CD14-positive monocyte (primary cell): ENCODE measurements around the gene TTC33. TPM values are rescaled to one million over a fixed set of nuclear protein-coding genes. Genes with fewer than 3 reads are reported as not detected.

ENCODE experiments used
- DNase-seq, 3 donors: peaks; one replicate each; pipeline ENCODE4 v3.0.0-alpha.2; 2011 to 2022
- H2AFZ ChIP-seq: 2 replicates; pipeline ENCODE4 v1.6.0; 2012; ENCODE audit warnings: mild to moderate bottlenecking, low read depth, low read length, inconsistent platforms; ENCODE audit not compliant: insufficient read depth, poor library complexity, severe bottlenecking
- H3K27ac ChIP-seq, 2 donors: 1 replicate in 1 of 2; 2 replicates in 1 of 2; pipeline ENCODE4 v1.5.1; 2012 to 2013; ENCODE audit warnings: low read length in 2 of 2, control low read depth in 1 of 2, inconsistent platforms in 1 of 2, low read depth in 1 of 2, mild to moderate bottlenecking in 1 of 2
- H3K27me3 ChIP-seq, 2 donors: one replicate each; pipeline versions ENCODE4 v1.6.0 to v1.6.1; 2011 to 2013; ENCODE audit warnings: low read length in 2 of 2; ENCODE audit not compliant: control insufficient read depth in 2 of 2, insufficient read depth in 2 of 2
- H3K36me3 ChIP-seq, 2 donors: replicated peaks in 1 of 2; 1 replicate in 1 of 2; 2 replicates in 1 of 2; pipeline versions ENCODE4 v1.5.1 to v1.6.1; 2012 to 2013; ENCODE audit warnings: low read length in 2 of 2, control low read depth in 1 of 2, inconsistent platforms in 1 of 2, mild to moderate bottlenecking in 1 of 2; ENCODE audit not compliant: insufficient read depth in 2 of 2, control insufficient read depth in 1 of 2
- H3K4me1 ChIP-seq, 2 donors: 1 replicate in 1 of 2; 2 replicates in 1 of 2; pipeline versions ENCODE4 v1.5.1 to v1.6.1; 2012 to 2013; ENCODE audit warnings: low read length in 2 of 2, control low read depth in 1 of 2, inconsistent platforms in 1 of 2, mild to moderate bottlenecking in 1 of 2, moderate library complexity in 1 of 2; ENCODE audit not compliant: insufficient read depth in 2 of 2, control insufficient read depth in 1 of 2
- H3K4me2 ChIP-seq: replicated peaks from 2 replicates; pipeline ENCODE3; 2012; ENCODE audit warnings: low read length, moderate library complexity, mild to moderate bottlenecking; ENCODE audit not compliant: poor library complexity, severe bottlenecking; ENCODE audit errors: extremely low read depth
- H3K4me3 ChIP-seq, 3 experiments: fragments of 200-600 bp in 1 of 3; sonication (generic) in 1 of 3; replicated peaks in 1 of 3; 1 replicate in 2 of 3; 2 replicates in 1 of 3; pipeline ENCODE4 v1.5.1; 2011 to 2013; ENCODE audit warnings: low read length in 3 of 3, mild to moderate bottlenecking in 3 of 3, control low read depth in 2 of 3, low read depth in 2 of 3, inconsistent platforms in 1 of 3, moderate library complexity in 1 of 3
- H3K79me2 ChIP-seq: 2 replicates; pipeline ENCODE4 v1.6.0; 2012; ENCODE audit warnings: mild to moderate bottlenecking, control low read depth, inconsistent platforms, low read length, moderate library complexity; ENCODE audit not compliant: insufficient read depth
- H3K9ac ChIP-seq: 2 replicates; pipeline ENCODE4 v1.6.0; 2017; ENCODE audit warnings: low read length, mild to moderate bottlenecking; ENCODE audit not compliant: insufficient read depth, poor library complexity, severe bottlenecking
- H3K9me3 ChIP-seq, 2 donors: replicated peaks in 1 of 2; 1 replicate in 1 of 2; 2 replicates in 1 of 2; pipeline versions ENCODE4 v1.5.1 to v1.6.1; 2012 to 2013; ENCODE audit warnings: low read length in 2 of 2, control low read depth in 1 of 2; ENCODE audit not compliant: control insufficient read depth in 1 of 2, insufficient read depth in 1 of 2
- H4K20me1 ChIP-seq: 2 replicates; pipeline ENCODE4 v1.6.0; 2012; ENCODE audit warnings: mild to moderate bottlenecking, low read length, control low read depth, moderate library complexity; ENCODE audit not compliant: insufficient read depth
- H3K27ac Mint-ChIP-seq, 7 donors: one replicate each; pipeline ENCODE4 v1.8.0; 2020; ENCODE audit warnings: mild to moderate bottlenecking in 7 of 7, mixed read lengths in 7 of 7, moderate library complexity in 6 of 7, inconsistent platforms in 2 of 7
- H3K27me3 Mint-ChIP-seq, 3 donors: one replicate each; pipeline ENCODE4 v1.8.0; 2021 to 2022; ENCODE audit warnings: low read depth in 3 of 3, mild to moderate bottlenecking in 3 of 3, mixed read lengths in 3 of 3, moderate library complexity in 3 of 3, inconsistent platforms in 1 of 3
- H3K36me3 Mint-ChIP-seq, 2 donors: one replicate each; pipeline ENCODE4 v1.8.0; 2020; ENCODE audit warnings: mixed read lengths in 2 of 2, inconsistent platforms in 1 of 2, mild to moderate bottlenecking in 1 of 2
- H3K4me1 Mint-ChIP-seq: one replicate; pipeline ENCODE4 v1.8.0; 2020; ENCODE audit warnings: mild to moderate bottlenecking, mixed read lengths
- H3K4me3 Mint-ChIP-seq, 2 donors: one replicate each; pipeline ENCODE4 v1.8.0; 2020; ENCODE audit warnings: mild to moderate bottlenecking in 2 of 2, mixed read lengths in 2 of 2, moderate library complexity in 1 of 2
- H3K9me3 Mint-ChIP-seq, 7 donors: one replicate each; pipeline ENCODE4 v1.8.0; 2020 to 2022; ENCODE audit warnings: mixed read lengths in 7 of 7, mild to moderate bottlenecking in 6 of 7, moderate library complexity in 6 of 7, inconsistent platforms in 2 of 7
- CTCF ChIP-seq: fragments of 200-600 bp; IDR thresholded peaks from one replicate; pipeline ENCODE4 v1.8.0; 2022; ENCODE audit warnings: antibody characterized with exemption, mild to moderate bottlenecking
- WGBS: methylation state at CpG from one replicate; pipeline ENCODE4 v1.1.5; 2013; ENCODE audit warnings: missing lambda C conversion rate; ENCODE audit not compliant: insufficient coverage; 5-methylcytosine and 5-hydroxymethylcytosine counted together
- intact Hi-C, 2 donors: fragments of 100-400 bp; cut with micrococcal nuclease; formaldehyde crosslinking; loops; one replicate each; pipeline versions ENCODE4 v1.15.0 to v1.15.1; 2023
- polyA plus RNA-seq, 3 donors: library from polyadenylated mRNA; depleted of rRNA in 1 of 3; unstranded in 2 of 3; stranded (reverse) in 1 of 3; fragments of 300-500 nt in 2 of 3; fragments of >200 nt in 1 of 3; fragmentation: Illumina TruSeq in 2 of 3; gene quantifications; 1 replicate in 2 of 3; 2 replicates in 1 of 3; pipeline ENCODE4 v1.2.3, GENCODE V29; 2012 to 2021

Gene TTC33
- polyA plus RNA-seq, 3 donors, result 1.5 to 11.7 (median 9.4) TPM

DNA sequence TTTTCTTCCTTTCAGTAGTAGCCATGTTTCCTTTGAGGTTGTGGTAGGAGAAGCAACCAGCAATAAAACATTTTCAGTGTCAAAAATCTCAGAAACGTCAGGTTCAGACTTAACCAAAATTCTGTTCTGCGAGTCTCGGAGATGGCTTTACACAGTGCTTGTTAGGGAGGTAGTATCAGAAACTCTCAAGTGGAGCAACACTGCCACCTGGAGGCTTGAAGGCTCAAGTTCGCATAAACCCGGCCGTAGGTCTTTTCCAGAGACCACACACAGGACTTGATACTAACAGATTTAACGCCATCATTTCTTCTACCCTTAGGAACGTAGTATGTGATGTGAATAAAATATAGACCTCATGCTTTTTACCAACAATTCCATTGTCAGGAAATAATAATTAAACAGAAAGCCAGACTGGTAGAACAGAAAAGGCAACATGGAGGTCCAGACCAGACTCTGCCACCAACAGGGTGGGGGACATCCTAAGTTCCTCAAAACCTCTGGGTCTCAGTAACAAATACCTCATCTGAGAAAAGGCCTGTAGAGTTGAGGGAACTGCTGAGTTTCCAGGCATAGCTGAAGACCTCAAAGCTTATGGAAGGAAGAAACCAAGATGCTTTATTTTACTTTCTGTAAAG lies 67.5 kb downstream of the TTC33 start:
- Mint-ChIP-seq H3K36me3 (peaks cover 69 to 86% of the 10 kb centered on the region in 2 donors), H3K27me3 (no peaks in the 10 kb centered on the region), H3K9me3 (no peaks in the 10 kb centered on the region), H3K4me3 (peak overlapping the region; percentile 60 to 70), H3K4me1 (peaks cover 67% of the 10 kb centered on the region), H3K27ac (peak overlapping the region in 6 of 7 donors; percentile 71 to 92 (median 85))
- no CpG with 5 or more reads among the region's 8 CpGs for WGBS
- Histone ChIP-seq H3K4me2 (peak overlapping the region; percentile 38), H3K27me3 (no peaks in the 10 kb centered on the region), H3K79me2 (peaks cover 96% of the 10 kb centered on the region), H2AFZ (no peak overlapping the region), H4K20me1 (peaks cover 98% of the 10 kb centered on the region), H3K9ac (no peak overlapping the region), H3K36me3 (peaks cover 43 to 56% of the 10 kb centered on the region in 2 donors), H3K27ac (peak overlapping the region in 1 of 2 donors; percentile 71), H3K9me3 (no peaks in the 10 kb centered on the region), H3K4me3 (peak overlapping the region in 1 of 3 experiments; percentile 98), H3K4me1 (peaks cover 42 to 66% of the 10 kb centered on the region in 2 donors)
- peak; percentile 80 to 87 (median 86) for DNase-seq
- intact Hi-C loops, result loop anchor here (5.0 to 10.0 kb wide), 6 partner anchors 67 to 1106 kb away; partner anchors contain the start of gene TTC33 (in 1 of the 2)
- TF ChIP-seq CTCF, result peak; percentile 90

DNA sequence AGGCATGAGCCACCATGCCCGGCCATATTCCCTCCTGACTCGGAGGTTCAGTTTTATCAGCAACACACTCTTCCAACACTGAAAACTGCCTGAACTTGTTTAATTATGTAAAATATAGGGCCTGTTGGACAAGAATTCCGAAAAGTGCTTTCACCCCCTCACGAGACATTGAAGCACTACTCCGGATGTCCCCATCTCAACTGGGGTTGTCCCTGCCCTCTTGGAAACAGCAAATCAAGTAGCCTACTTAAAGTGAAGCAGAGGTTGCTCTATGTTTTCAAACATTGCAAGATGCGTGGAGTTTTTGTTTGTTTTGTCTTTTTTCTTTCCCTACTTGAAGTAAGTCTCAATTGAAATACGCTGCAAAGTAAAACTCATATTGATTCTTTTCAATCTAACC lies 68.4 kb downstream of the TTC33 start:
- peak overlapping the region; percentile 38 for H3K4me2 ChIP-seq
- Mint-ChIP-seq H3K36me3 (peaks cover 73 to 90% of the 10 kb centered on the region in 2 donors), H3K27me3 (no peaks in the 10 kb centered on the region), H3K4me3 (peak overlapping the region; percentile 37 to 46), H3K4me1 (peaks cover 74% of the 10 kb centered on the region), H3K27ac (peak overlapping the region in 5 of 7 donors; percentile 1 to 71 (median 34)), H3K9me3 (no peaks in the 10 kb centered on the region)
- H3K4me3 ChIP-seq, result peak overlapping the region in 1 of 3 experiments; percentile 98
- H3K79me2 ChIP-seq, result peaks cover 100% of the 10 kb centered on the region
- intact Hi-C loops, result loop anchor here (5.0 to 10.0 kb wide), 6 partner anchors 67 to 1105 kb away; partner anchors contain the start of gene TTC33 (in 1 of the 2)
- no peak overlapping the region for H3K9ac ChIP-seq
- TF ChIP-seq CTCF, result no peak
- no peak for DNase-seq
- peak overlapping the region in 1 of 2 donors; percentile 21 for H3K27ac ChIP-seq
- H3K27me3 ChIP-seq, result no peaks in the 10 kb centered on the region
- no peaks in the 10 kb centered on the region for H3K9me3 ChIP-seq
- peaks cover 44 to 75% of the 10 kb centered on the region in 2 donors for H3K4me1 ChIP-seq
- no CpG with 5 or more reads among the region's 7 CpGs for WGBS
- H4K20me1 ChIP-seq, result peaks cover 98% of the 10 kb centered on the region
- H3K36me3 ChIP-seq, result peaks cover 34 to 48% of the 10 kb centered on the region in 2 donors
- H2AFZ ChIP-seq, result no peak overlapping the region
